Endothelial cell of umbilical vein (primary cell): ENCODE results near the gene STX16. TPM values are rescaled to one million over a fixed set of nuclear protein-coding genes. Genes with fewer than 3 reads are reported as not detected.

Experiments
- BruUV-seq: library from RNA; stranded (reverse); fragments of 400-500 nt; replicated peaks from 2 replicates; lab custom pipeline; 2021; lab: Mats Ljungman, UMichigan
- CTCF ChIA-PET: fragments of 300-600, 350-600 bp; sonication (Branson Sonifier 250); formaldehyde crosslinking; loops from one replicate; lab custom pipeline; 2021; ENCODE audit warnings: antibody characterized with exemption, inconsistent platforms; lab: Charles Lee
- POLR2A ChIA-PET: fragments of 300-600, 350-600 bp; sonication (Branson Sonifier 250); formaldehyde crosslinking; loops from one replicate; lab custom pipeline; 2021; ENCODE audit warnings: antibody characterized with exemption, inconsistent platforms; lab: Charles Lee
- DNase-seq: peaks from one replicate; pipeline ENCODE4 v3.0.0-alpha.2; 2011; ENCODE audit warnings: low read depth, low spot score
- FAIRE-seq: peaks from 2 replicates; lab custom pipeline; 2011; peaks lifted over from hg19 to GRCh38; lab: Jason Lieb, UNC
- H2AFZ ChIP-seq: 2 replicates; pipeline ENCODE4 v1.6.0; 2012; ENCODE audit warnings: low read depth, low read length, control low read depth, inconsistent platforms
- H3K27ac ChIP-seq: 2 replicates; pipeline ENCODE4 v1.5.1; 2011; ENCODE audit warnings: low read depth, mild to moderate bottlenecking, control low read depth, low read length, moderate library complexity; ENCODE audit not compliant: insufficient read depth
- H3K27me3 ChIP-seq, 2 experiments: 2 replicates each; pipeline versions ENCODE4 v1.6.0 to v1.6.1; 2011; ENCODE audit warnings: low read length in 2 of 2, mixed read lengths in 1 of 2; ENCODE audit not compliant: control insufficient read depth in 2 of 2, insufficient read depth in 2 of 2
- H3K36me3 ChIP-seq, 2 experiments: 2 replicates in 1 of 2; 3 replicates in 1 of 2; pipeline ENCODE4 v1.5.1; 2011; ENCODE audit warnings: low read length in 2 of 2, mild to moderate bottlenecking in 1 of 2, moderate library complexity in 1 of 2; ENCODE audit not compliant: control insufficient read depth in 2 of 2, insufficient read depth in 2 of 2; ENCODE audit errors: extremely low read depth in 1 of 2
- H3K4me1 ChIP-seq: 3 replicates; pipeline ENCODE4 v1.5.1; 2011; ENCODE audit warnings: mild to moderate bottlenecking, low read length; ENCODE audit not compliant: control insufficient read depth, insufficient read depth; ENCODE audit errors: extremely low read depth
- H3K4me2 ChIP-seq: 2 replicates; pipeline ENCODE4 v1.6.1; 2011; ENCODE audit warnings: low read length, control low read depth, mixed read lengths; ENCODE audit not compliant: insufficient read depth
- H3K4me3 ChIP-seq, 3 experiments: fragments of 200-600 bp in 1 of 3; sonication (generic), shearing (Covaris generic) in 1 of 3; replicated peaks in 1 of 3; 2 replicates each; pipeline ENCODE4 v1.5.1; 2011 to 2016; ENCODE audit warnings: control low read depth in 3 of 3, low read length in 3 of 3, mild to moderate bottlenecking in 2 of 3, inconsistent platforms in 1 of 3, low read depth in 1 of 3, moderate library complexity in 1 of 3; ENCODE audit not compliant: insufficient read depth in 1 of 3
- H3K79me2 ChIP-seq: 2 replicates; pipeline ENCODE4 v1.6.0; 2012; ENCODE audit warnings: low read length, inconsistent platforms; ENCODE audit not compliant: control insufficient read depth, insufficient read depth
- H3K9ac ChIP-seq: replicated peaks from 2 replicates; pipeline ENCODE3; 2011; ENCODE audit warnings: low read length, control low read depth; ENCODE audit not compliant: insufficient read depth; ENCODE audit errors: extremely low read depth
- H3K9me1 ChIP-seq: replicated peaks from 3 replicates; pipeline ENCODE4 v1.6.0; 2011; ENCODE audit warnings: mild to moderate bottlenecking, low read length; ENCODE audit not compliant: control insufficient read depth, insufficient read depth; ENCODE audit errors: extremely low read depth
- H3K9me3 ChIP-seq: replicated peaks from 2 replicates; pipeline ENCODE4 v1.5.1; 2012; ENCODE audit warnings: low read length, inconsistent platforms; ENCODE audit not compliant: control insufficient read depth, insufficient read depth
- H4K20me1 ChIP-seq: replicated peaks from 2 replicates; pipeline ENCODE3; 2011; ENCODE audit warnings: mild to moderate bottlenecking, low read length; ENCODE audit not compliant: control insufficient read depth, insufficient read depth; ENCODE audit errors: extremely low read depth
- EZH2 ChIP-seq: IDR thresholded peaks from 2 replicates; pipeline ENCODE4 v1.6.1; 2012; ENCODE audit warnings: borderline replicate concordance, low read depth, mild to moderate bottlenecking, moderate library complexity, low read length, inconsistent platforms; ENCODE audit not compliant: severe bottlenecking
- FOS ChIP-seq: IDR thresholded peaks from 2 replicates; pipeline ENCODE4 v1.6.1; 2011; ENCODE audit warnings: mild to moderate bottlenecking, low read length, moderate library complexity, borderline replicate concordance; ENCODE audit not compliant: insufficient read depth
- GATA2 ChIP-seq: IDR thresholded peaks from 2 replicates; pipeline ENCODE4 v1.7.0; 2011; ENCODE audit warnings: low read depth, mild to moderate bottlenecking, moderate library complexity, mixed read lengths, low read length; ENCODE audit not compliant: insufficient read length, insufficient read depth
- JUN ChIP-seq: IDR thresholded peaks from 2 replicates; pipeline ENCODE4 v1.6.1; 2011; ENCODE audit warnings: borderline replicate concordance, low read depth; ENCODE audit not compliant: insufficient read length, insufficient read depth
- MYC ChIP-seq: IDR thresholded peaks from one replicate; pipeline ENCODE4 v1.6.1; 2011; ENCODE audit warnings: mild to moderate bottlenecking, low read depth, low read length
- POLR2A ChIP-seq: IDR thresholded peaks from 2 replicates; pipeline ENCODE4 v1.6.1; 2012; ENCODE audit warnings: low read depth, mild to moderate bottlenecking, control low read depth, low read length
- POLR2AphosphoS5 ChIP-seq: IDR thresholded peaks from 2 replicates; pipeline ENCODE4 v1.6.1; 2012; ENCODE audit warnings: low read depth, mild to moderate bottlenecking, control low read depth, low read length, moderate library complexity; ENCODE audit not compliant: insufficient read depth
- dilution Hi-C: fragments of 300-500 bp; cut with MboI; formaldehyde crosslinking; loops from one replicate; pipeline ENCODE4 v1.15.0; 2019; ENCODE audit warnings: low sequenced_read_pairs; ENCODE audit not compliant: extremely low pct_ligation_motif_present
- intact Hi-C: fragments of 100-400 bp; cut with micrococcal nuclease; formaldehyde crosslinking; loops from one replicate; pipeline ENCODE4 v1.10.0; 2022
- polyA plus RNA-seq, 4 experiments: library from polyadenylated mRNA; depleted of rRNA in 3 of 4; stranded (reverse) in 3 of 4; unstranded in 1 of 4; fragments of >200 nt; gene quantifications; 2 replicates each; pipeline versions ENCODE4 v1.2.1 to v1.2.3, GENCODE V29; 2011 to 2012; ENCODE audit warnings: missing spikeins in 1 of 4
- total RNA-seq: library from RNA; stranded (reverse); gene quantifications from 2 replicates; pipeline ENCODE4 v1.2.3, GENCODE V29; 2021
- TF ChIP-seq, protein P1 (sequence below), 2 donors: IDR thresholded peaks; 1 replicate in 1 of 2; 2 replicates in 1 of 2; pipeline ENCODE4 v1.5.1; 2011; ENCODE audit warnings: low read length in 2 of 2, mild to moderate bottlenecking in 2 of 2, moderate library complexity in 2 of 2, control low read depth in 1 of 2, inconsistent platforms in 1 of 2, low read depth in 1 of 2; ENCODE audit not compliant: insufficient read depth in 1 of 2; ENCODE audit errors: extremely low read depth in 1 of 2
- TF ChIP-seq, protein P2 (sequence below): IDR thresholded peaks from 2 replicates; pipeline ENCODE4 v1.6.1; 2011; ENCODE audit not compliant: insufficient read depth, insufficient read length

STX16 gene
- total and polyA plus RNA-seq, 2 donors (not counting 3 experiments of a cell fraction or from before 2014, with no cell fraction given), result 43.1 to 63.5 TPM

DNA sequence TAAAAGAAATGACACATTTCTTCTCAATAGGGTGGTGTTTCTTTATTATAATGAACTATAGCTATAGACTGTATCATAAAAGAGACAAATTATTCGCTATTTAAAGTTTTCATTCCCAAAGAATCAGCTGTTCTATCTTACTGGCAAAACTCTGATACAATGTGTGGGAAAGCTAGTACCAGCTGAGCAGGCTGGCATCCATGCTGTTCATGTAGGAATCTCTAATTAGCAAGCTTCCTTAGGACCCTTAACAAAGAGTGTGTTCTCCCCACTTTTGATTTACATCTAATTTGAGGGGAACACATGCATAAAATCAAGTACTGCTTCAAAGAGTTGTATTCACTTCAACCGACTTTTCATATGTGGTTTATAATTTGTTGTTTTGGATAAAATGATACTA lies 13.2 kb downstream of the STX16 start:
- CTCF ChIA-PET, result interaction anchor here (0.8 to 1.1 kb wide), 3 partner anchors 12 to 183 kb away, joined by 3 read pairs; partner anchors contain the start of gene STX16
- Histone ChIP-seq H2AFZ (no peak overlapping the region), H3K27me3 (no peaks in the 10 kb centered on the region), H3K27ac (no peak overlapping the region), H3K9ac (no peak overlapping the region), H3K79me2 (peaks cover 69% of the 10 kb centered on the region), H3K4me1 (peaks cover 24% of the 10 kb centered on the region), H3K9me1 (no peaks in the 10 kb centered on the region), H3K9me3 (no peaks in the 10 kb centered on the region), H3K36me3 (peaks cover 12 to 18% of the 10 kb centered on the region in 2 experiments), H3K4me3 (no peak overlapping the region), H4K20me1 (no peaks in the 10 kb centered on the region), H3K4me2 (no peak overlapping the region)
- DNase-seq (no peak), FAIRE-seq (no peak)
- POLR2A ChIA-PET, result no interaction called here
- TF ChIP-seq JUN (no peak), FOS (no peak), GATA2 (no peak), EZH2 (no peak), POLR2A (no peak), POLR2AphosphoS5 (no peak), MYC (no peak)
- TF ChIP-seq, protein P1, sequence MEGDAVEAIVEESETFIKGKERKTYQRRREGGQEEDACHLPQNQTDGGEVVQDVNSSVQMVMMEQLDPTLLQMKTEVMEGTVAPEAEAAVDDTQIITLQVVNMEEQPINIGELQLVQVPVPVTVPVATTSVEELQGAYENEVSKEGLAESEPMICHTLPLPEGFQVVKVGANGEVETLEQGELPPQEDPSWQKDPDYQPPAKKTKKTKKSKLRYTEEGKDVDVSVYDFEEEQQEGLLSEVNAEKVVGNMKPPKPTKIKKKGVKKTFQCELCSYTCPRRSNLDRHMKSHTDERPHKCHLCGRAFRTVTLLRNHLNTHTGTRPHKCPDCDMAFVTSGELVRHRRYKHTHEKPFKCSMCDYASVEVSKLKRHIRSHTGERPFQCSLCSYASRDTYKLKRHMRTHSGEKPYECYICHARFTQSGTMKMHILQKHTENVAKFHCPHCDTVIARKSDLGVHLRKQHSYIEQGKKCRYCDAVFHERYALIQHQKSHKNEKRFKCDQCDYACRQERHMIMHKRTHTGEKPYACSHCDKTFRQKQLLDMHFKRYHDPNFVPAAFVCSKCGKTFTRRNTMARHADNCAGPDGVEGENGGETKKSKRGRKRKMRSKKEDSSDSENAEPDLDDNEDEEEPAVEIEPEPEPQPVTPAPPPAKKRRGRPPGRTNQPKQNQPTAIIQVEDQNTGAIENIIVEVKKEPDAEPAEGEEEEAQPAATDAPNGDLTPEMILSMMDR (IDR thresholded peaks at IDR 0.05; ENCODE audit: extremely low read depth in 1 of 2, insufficient read depth in 1 of 2, low read depth in 1 of 2, low read length in 2 of 2), result no peak
- TF ChIP-seq, protein P2, sequence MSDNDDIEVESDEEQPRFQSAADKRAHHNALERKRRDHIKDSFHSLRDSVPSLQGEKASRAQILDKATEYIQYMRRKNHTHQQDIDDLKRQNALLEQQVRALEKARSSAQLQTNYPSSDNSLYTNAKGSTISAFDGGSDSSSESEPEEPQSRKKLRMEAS, result no peak
- intact Hi-C loops (no loop called here), dilution Hi-C loops (loop anchor here (25.0 kb wide), 1 partner anchor 427 kb away; the partner anchor contains the start of gene ANKRD60)
- no TSS peak for BruUV-seq
